Calu3 (cell line): Measurements from ENCODE around the gene ANKRD50. TPM values are rescaled to one million over a fixed set of nuclear protein-coding genes. Genes with fewer than 3 reads are reported as not detected.

Experiments
- BruUV-seq: library from RNA; stranded (reverse); fragments of 400-500 nt; replicated peaks from 2 replicates; lab custom pipeline; 2021; lab: Mats Ljungman, UMichigan
- CTCF ChIA-PET: fragments of 300-600 bp; sonication (Branson Sonifier 250); formaldehyde crosslinking; loops from one replicate; lab custom pipeline; 2022; ENCODE audit warnings: antibody characterized with exemption; lab: Charles Lee
- DNase-seq: peaks from one replicate; pipeline ENCODE4 v3.0.0; 2022
- H3K27ac Mint-ChIP-seq: one replicate; pipeline ENCODE4 v1.8.0; 2022; ENCODE audit warnings: mixed read lengths; ENCODE audit not compliant: unreplicated experiment
- H3K27me3 Mint-ChIP-seq: one replicate; pipeline ENCODE4 v1.8.0; 2022; ENCODE audit warnings: mixed read lengths; ENCODE audit not compliant: unreplicated experiment
- H3K36me3 Mint-ChIP-seq: one replicate; pipeline ENCODE4 v1.8.0; 2022; ENCODE audit warnings: mild to moderate bottlenecking, moderate library complexity, mixed read lengths; ENCODE audit not compliant: insufficient read depth, unreplicated experiment
- H3K4me1 Mint-ChIP-seq: one replicate; pipeline ENCODE4 v1.8.0; 2022; ENCODE audit warnings: mild to moderate bottlenecking, low read depth, mixed read lengths; ENCODE audit not compliant: unreplicated experiment
- H3K4me3 Mint-ChIP-seq: one replicate; pipeline ENCODE4 v1.8.0; 2022; ENCODE audit warnings: mild to moderate bottlenecking, low read depth, moderate library complexity, mixed read lengths; ENCODE audit not compliant: unreplicated experiment
- H3K9me3 Mint-ChIP-seq: one replicate; pipeline ENCODE4 v1.8.0; 2022; ENCODE audit warnings: low read depth, mixed read lengths; ENCODE audit not compliant: unreplicated experiment
- CTCF ChIP-seq: fragments of 200-600 bp; IDR thresholded peaks from one replicate; pipeline ENCODE4 v1.8.0; 2022; ENCODE audit warnings: antibody characterized with exemption; ENCODE audit not compliant: unreplicated experiment
- intact Hi-C: fragments of 100-400 bp; cut with micrococcal nuclease; formaldehyde crosslinking; loops from one replicate; pipeline ENCODE4 v1.10.0; 2022; ENCODE audit not compliant: unreplicated experiment
- total RNA-seq: library from RNA; stranded (reverse); gene quantifications from 2 replicates; pipeline ENCODE4 v1.2.3, GENCODE V29; 2022

ANKRD50 gene
- total RNA-seq, 1 experiment from 2014 or later = 24.3 TPM

GRCh38 chr4:124749421-124749820 lies 36.9 kb upstream of the ANKRD50 start:
- intact Hi-C loops = no loop called here
- CTCF ChIA-PET = no interaction called here
- Mint-ChIP-seq H3K4me1 (no peaks in the 10 kb centered on the region), H3K27ac (no peak overlapping the region), H3K27me3 (no peaks in the 10 kb centered on the region), H3K4me3 (no peak overlapping the region), H3K36me3 (no peaks in the 10 kb centered on the region), H3K9me3 (no peaks in the 10 kb centered on the region)
- TF ChIP-seq CTCF = no peak
- no TSS peak for BruUV-seq
- DNase-seq = no peak

- CTCF ChIA-PET = no interaction called here
- no peak for DNase-seq
- intact Hi-C loops = no loop called here
- BruUV-seq = no TSS peak
- Mint-ChIP-seq H3K4me1 (no peaks in the 10 kb centered on the region), H3K27me3 (no peaks in the 10 kb centered on the region), H3K27ac (no peak overlapping the region), H3K4me3 (no peak overlapping the region), H3K36me3 (no peaks in the 10 kb centered on the region), H3K9me3 (no peaks in the 10 kb centered on the region)
- TF ChIP-seq CTCF = no peak
Observed at GRCh38 chr4:124748965-124749364, 36.4 kb upstream of the ANKRD50 start.

- no peak for DNase-seq
- Mint-ChIP-seq H3K9me3 (no peaks in the 10 kb centered on the region), H3K27me3 (no peaks in the 10 kb centered on the region), H3K4me3 (no peak overlapping the region), H3K36me3 (no peaks in the 10 kb centered on the region), H3K4me1 (no peaks in the 10 kb centered on the region), H3K27ac (no peak overlapping the region)
- TF ChIP-seq CTCF = no peak
- intact Hi-C loops = no loop called here
- CTCF ChIA-PET = interaction anchor here (0.6 kb wide), 1 partner anchor 24 kb away, joined by 3 read pairs; no protein-coding TSS in a partner anchor
- BruUV-seq = no TSS peak
Observed at GRCh38 chr4:124745985-124746801, 33.7 kb upstream of the ANKRD50 start.

GRCh38 chr4:124743711-124744110 lies 31.2 kb upstream of the ANKRD50 start:
- TF ChIP-seq CTCF = no peak
- CTCF ChIA-PET = no interaction called here
- intact Hi-C loops = no loop called here
- Mint-ChIP-seq H3K36me3 (no peaks in the 10 kb centered on the region), H3K27me3 (no peaks in the 10 kb centered on the region), H3K9me3 (no peaks in the 10 kb centered on the region), H3K27ac (no peak overlapping the region), H3K4me1 (no peaks in the 10 kb centered on the region), H3K4me3 (no peak overlapping the region)
- DNase-seq = no peak
- BruUV-seq = no TSS peak
